ENCODE results near the gene SLC16A9. TPM values are rescaled to one million over a fixed set of nuclear protein-coding genes. Genes with fewer than 3 reads are reported as not detected.

SLC16A9 gene
- total RNA-seq, 2 donors from 2014 or later = 1.6 to 1.8 TPM

DNA sequence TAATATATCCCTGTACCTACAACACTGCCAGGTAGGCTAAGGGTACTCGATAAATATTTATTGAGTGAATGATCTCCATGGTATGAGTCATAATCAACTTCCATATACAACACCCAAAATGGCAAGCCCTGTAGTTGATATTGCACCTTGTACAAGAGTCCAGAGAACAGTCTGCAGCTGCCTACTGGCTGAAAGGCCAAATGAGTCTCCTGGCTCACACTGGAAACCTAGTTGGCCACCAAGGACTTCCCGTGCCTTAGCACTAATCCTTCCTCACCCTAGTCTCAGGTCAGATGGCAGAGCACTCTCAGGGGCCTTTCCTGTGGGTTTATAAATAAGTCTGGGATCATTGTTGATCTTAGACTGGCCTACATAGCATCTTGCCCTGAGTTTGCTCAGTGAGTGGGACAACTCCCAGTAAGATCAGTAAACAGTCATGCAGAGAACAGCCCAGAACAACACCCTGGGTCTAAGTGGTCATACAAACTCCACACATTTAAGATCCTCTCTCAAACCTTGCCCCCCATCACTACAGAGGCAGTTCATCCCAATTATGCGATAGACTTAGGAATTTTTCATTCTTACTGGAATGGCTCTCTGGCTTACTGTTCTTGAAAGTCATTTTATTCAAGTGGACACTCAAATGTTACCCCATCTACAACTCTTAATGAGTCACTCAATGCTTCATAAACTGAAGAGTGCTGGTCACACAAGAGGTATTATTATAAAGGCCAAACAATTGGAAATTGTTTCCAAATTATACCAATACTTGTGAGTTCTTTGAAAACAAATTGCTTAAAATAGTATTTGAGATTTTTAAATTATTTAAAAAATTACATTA lies 14.7 kb upstream of the SLC16A9 start:
- Histone ChIP-seq H3K27ac (no peak overlapping the region), H3K36me3 (no peaks in the 10 kb centered on the region), H3K4me3 (no peak overlapping the region), H3K4me1 (ENCODE audit: control insufficient read depth in 1 of 2, low read depth in 2 of 2) (peaks cover 0 to 3% of the 10 kb centered on the region in 2 donors), H3K27me3 (replicated peaks; ENCODE audit: insufficient read depth) (no peaks in the 10 kb centered on the region), H3K9me3 (no peaks in the 10 kb centered on the region)
- TF ChIP-seq, protein P1, sequence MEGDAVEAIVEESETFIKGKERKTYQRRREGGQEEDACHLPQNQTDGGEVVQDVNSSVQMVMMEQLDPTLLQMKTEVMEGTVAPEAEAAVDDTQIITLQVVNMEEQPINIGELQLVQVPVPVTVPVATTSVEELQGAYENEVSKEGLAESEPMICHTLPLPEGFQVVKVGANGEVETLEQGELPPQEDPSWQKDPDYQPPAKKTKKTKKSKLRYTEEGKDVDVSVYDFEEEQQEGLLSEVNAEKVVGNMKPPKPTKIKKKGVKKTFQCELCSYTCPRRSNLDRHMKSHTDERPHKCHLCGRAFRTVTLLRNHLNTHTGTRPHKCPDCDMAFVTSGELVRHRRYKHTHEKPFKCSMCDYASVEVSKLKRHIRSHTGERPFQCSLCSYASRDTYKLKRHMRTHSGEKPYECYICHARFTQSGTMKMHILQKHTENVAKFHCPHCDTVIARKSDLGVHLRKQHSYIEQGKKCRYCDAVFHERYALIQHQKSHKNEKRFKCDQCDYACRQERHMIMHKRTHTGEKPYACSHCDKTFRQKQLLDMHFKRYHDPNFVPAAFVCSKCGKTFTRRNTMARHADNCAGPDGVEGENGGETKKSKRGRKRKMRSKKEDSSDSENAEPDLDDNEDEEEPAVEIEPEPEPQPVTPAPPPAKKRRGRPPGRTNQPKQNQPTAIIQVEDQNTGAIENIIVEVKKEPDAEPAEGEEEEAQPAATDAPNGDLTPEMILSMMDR (IDR thresholded peaks at IDR 0.05) = no peak
- DNase-seq (ENCODE audit: low spot score) = no peak
- no peak for ATAC-seq (ENCODE audit: insufficient number of reproducible peaks, low FRiP score, low read depth)

DNA sequence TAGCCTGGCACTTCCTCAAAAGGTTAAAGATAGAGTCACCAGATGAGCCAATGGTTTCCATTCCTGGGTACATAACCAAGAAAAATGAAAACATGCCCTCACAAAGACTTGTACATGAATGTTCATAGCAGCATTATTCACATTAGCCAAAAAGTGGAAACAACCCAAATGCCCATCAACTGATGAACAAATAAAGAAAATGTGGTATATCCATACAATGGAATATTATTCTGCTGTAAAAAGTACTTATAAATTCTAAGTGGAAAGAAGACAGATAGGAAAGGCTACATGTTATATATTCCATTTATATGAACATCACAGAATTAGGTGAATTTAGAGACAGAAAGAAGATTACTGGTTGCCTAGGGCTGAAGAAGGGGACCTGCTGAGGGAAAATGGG lies 10.7 kb upstream of the SLC16A9 start:
- Histone ChIP-seq H3K4me3 (no peak overlapping the region), H3K9me3 (no peaks in the 10 kb centered on the region), H3K4me1 (ENCODE audit: control insufficient read depth in 1 of 2, low read depth in 2 of 2) (peaks cover 0 to 3% of the 10 kb centered on the region in 2 donors), H3K27me3 (replicated peaks; ENCODE audit: insufficient read depth) (no peaks in the 10 kb centered on the region), H3K36me3 (no peaks in the 10 kb centered on the region), H3K27ac (no peak overlapping the region)
- ATAC-seq (ENCODE audit: insufficient number of reproducible peaks, low FRiP score, low read depth) (no peak), DNase-seq (ENCODE audit: low spot score) (no peak)
- TF ChIP-seq, protein P1 (IDR thresholded peaks at IDR 0.05) = no peak

DNA sequence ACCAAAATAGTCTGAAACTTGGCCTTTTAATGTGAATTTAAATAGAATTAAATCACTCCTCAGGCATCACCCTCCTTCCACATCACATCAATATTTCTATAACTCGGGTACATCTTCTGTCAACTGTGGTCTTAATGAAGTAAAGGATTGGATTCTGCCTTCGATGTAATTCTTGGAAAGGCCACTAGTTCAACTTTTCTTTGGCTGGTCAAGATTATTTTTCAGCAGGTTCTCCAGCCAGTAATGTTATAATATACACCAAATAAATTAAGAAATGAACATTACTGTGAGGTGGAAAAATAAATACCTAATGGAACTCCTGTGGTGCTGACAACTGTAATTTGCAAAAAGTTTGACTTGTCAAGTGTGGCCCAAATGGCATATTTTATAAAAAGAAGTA lies 9.7 kb upstream of the SLC16A9 start:
- Histone ChIP-seq H3K36me3 (no peaks in the 10 kb centered on the region), H3K4me3 (no peak overlapping the region)
- ATAC-seq (ENCODE audit: insufficient number of reproducible peaks, low FRiP score, low read depth) = no peak

DNA sequence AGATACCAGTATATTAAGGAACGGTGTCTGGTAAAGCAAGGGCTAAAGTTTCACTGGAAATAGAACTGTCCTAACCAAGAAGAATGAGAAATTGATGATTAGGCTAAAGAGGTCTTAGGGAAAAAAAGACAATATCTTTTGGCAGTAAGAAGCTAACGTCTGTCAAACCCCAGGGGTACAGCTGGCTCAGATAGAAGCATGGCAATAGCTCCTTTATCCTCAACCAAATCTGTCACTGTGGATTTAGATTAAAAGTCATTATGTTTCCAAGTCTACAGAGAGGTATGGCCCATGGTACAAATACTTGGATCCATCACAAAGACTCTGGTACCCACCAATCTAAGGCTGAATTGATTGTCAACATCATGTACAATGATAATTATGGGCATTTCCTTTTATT lies 8.6 kb upstream of the SLC16A9 start:
- no peaks in the 10 kb centered on the region for H3K27me3 ChIP-seq (replicated peaks; ENCODE audit: insufficient read depth)
- no peak overlapping the region for H3K4me3 ChIP-seq
- H3K27ac ChIP-seq = no peak overlapping the region
- DNase-seq (ENCODE audit: low spot score) (no peak), ATAC-seq (ENCODE audit: insufficient number of reproducible peaks, low FRiP score, low read depth) (no peak)
- H3K36me3 ChIP-seq = no peaks in the 10 kb centered on the region
- H3K4me1 ChIP-seq (ENCODE audit: control insufficient read depth in 1 of 2, low read depth in 2 of 2) = peaks cover 0 to 3% of the 10 kb centered on the region in 2 donors
- H3K9me3 ChIP-seq = no peaks in the 10 kb centered on the region
- TF ChIP-seq, protein P1 (IDR thresholded peaks at IDR 0.05) = no peak

More for the DNA sequence above, 9.7 kb upstream of the SLC16A9 start:
- no peak for DNase-seq (ENCODE audit: low spot score)
- Histone ChIP-seq H3K9me3 (no peaks in the 10 kb centered on the region), H3K4me1 (ENCODE audit: control insufficient read depth in 1 of 2, low read depth in 2 of 2) (peaks cover 0 to 3% of the 10 kb centered on the region in 2 donors), H3K27me3 (replicated peaks; ENCODE audit: insufficient read depth) (no peaks in the 10 kb centered on the region), H3K27ac (no peak overlapping the region)
- TF ChIP-seq, protein P1 (IDR thresholded peaks at IDR 0.05) = peak; percentile 41

DNA sequence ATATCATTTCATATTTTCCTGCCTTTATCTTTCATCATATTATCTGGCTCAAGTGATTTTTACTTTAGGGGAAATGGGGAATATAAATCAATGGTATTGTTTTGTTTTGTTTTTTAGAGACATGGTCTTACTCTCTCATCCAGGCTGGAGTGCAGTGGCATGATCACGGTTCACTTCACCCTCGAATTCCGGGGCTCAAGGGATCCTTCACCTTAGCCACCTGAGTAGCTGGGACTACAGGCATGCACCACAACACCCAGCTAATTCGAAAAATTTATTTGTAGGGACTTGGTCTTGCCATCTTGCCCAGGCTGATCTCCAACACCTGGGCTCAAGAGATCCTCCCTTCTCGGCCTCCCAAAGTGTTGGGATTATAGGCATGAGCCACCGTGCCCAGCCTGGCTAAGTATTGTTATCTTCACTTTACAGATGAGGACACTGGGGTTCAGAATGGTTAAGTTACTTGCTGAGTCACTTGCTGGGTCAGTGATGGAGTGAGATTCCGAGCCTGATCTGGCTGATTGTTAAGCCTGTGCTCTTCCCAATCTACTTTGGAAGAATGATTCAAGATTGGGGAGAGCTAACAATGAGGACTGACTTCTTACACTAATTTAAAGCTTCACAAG lies 3.7 kb upstream of the SLC16A9 start:
- Histone ChIP-seq H3K36me3 (no peaks in the 10 kb centered on the region), H3K27me3 (replicated peaks; ENCODE audit: insufficient read depth) (no peaks in the 10 kb centered on the region), H3K27ac (no peak overlapping the region), H3K4me3 (no peak overlapping the region), H3K9me3 (no peaks in the 10 kb centered on the region), H3K4me1 (ENCODE audit: control insufficient read depth in 1 of 2, low read depth in 2 of 2) (peaks cover 5 to 31% of the 10 kb centered on the region in 2 donors)
- ATAC-seq (ENCODE audit: insufficient number of reproducible peaks, low FRiP score, low read depth) (no peak), DNase-seq (ENCODE audit: low spot score) (no peak)
- TF ChIP-seq, protein P1 (IDR thresholded peaks at IDR 0.05) = no peak
